Rectal smooth muscle tissue (tissue), 1 donor: Measurements from ENCODE around the gene MYPN.

Experiments
- H3K27ac ChIP-seq: one replicate; pipeline ENCODE4 v1.7.0; 2013; ENCODE audit warnings: low read depth, low read length, inconsistent platforms
- H3K27me3 ChIP-seq: one replicate; pipeline ENCODE4 v1.7.0; 2013; ENCODE audit warnings: low read length; ENCODE audit not compliant: control insufficient read depth, insufficient read depth
- H3K36me3 ChIP-seq: one replicate; pipeline ENCODE4 v1.7.0; 2013; ENCODE audit warnings: low read length; ENCODE audit not compliant: control insufficient read depth, insufficient read depth
- H3K4me1 ChIP-seq: one replicate; pipeline ENCODE4 v1.7.0; 2013; ENCODE audit warnings: low read length; ENCODE audit not compliant: control insufficient read depth, insufficient read depth
- H3K4me3 ChIP-seq: one replicate; pipeline ENCODE4 v1.7.0; 2013; ENCODE audit warnings: low read length
- H3K9ac ChIP-seq: one replicate; pipeline ENCODE4 v1.7.0; 2013; ENCODE audit warnings: low read length

Gene MYPN

GRCh38 chr10:68165643-68166042, 56.4 kb downstream of the MYPN start:
- Histone ChIP-seq H3K4me3 (no peak overlapping the region), H3K4me1 (no peaks in the 10 kb centered on the region), H3K9ac (no peak overlapping the region), H3K27me3 (no peaks in the 10 kb centered on the region), H3K27ac (no peak overlapping the region), H3K36me3 (no peaks in the 10 kb centered on the region)

- Histone ChIP-seq H3K4me3 (no peak overlapping the region), H3K4me1 (no peaks in the 10 kb centered on the region), H3K9ac (no peak overlapping the region), H3K36me3 (no peaks in the 10 kb centered on the region), H3K27me3 (no peaks in the 10 kb centered on the region), H3K27ac (no peak overlapping the region)
These were observed 57.7 kb downstream of the MYPN start for GRCh38 chr10:68166871-68167585.

- no peaks in the 10 kb centered on the region for H3K4me1 ChIP-seq
- no peaks in the 10 kb centered on the region for H3K36me3 ChIP-seq
- no peak overlapping the region for H3K4me3 ChIP-seq
- no peak overlapping the region for H3K9ac ChIP-seq
- no peak overlapping the region for H3K27ac ChIP-seq
- no peaks in the 10 kb centered on the region for H3K27me3 ChIP-seq
These were observed 58.4 kb downstream of the MYPN start for GRCh38 chr10:68167586-68168189.

GRCh38 chr10:68171539-68172080, 62.3 kb downstream of the MYPN start:
- Histone ChIP-seq H3K9ac (no peak overlapping the region), H3K36me3 (no peaks in the 10 kb centered on the region), H3K4me3 (no peak overlapping the region), H3K4me1 (no peaks in the 10 kb centered on the region), H3K27me3 (no peaks in the 10 kb centered on the region), H3K27ac (no peak overlapping the region)

- Histone ChIP-seq H3K36me3 (no peaks in the 10 kb centered on the region), H3K27me3 (no peaks in the 10 kb centered on the region), H3K4me1 (no peaks in the 10 kb centered on the region), H3K9ac (no peak overlapping the region), H3K4me3 (no peak overlapping the region), H3K27ac (no peak overlapping the region)
These were observed 63.0 kb downstream of the MYPN start for GRCh38 chr10:68172324-68172723.

- H3K4me3 ChIP-seq: no peak overlapping the region
- no peak overlapping the region for H3K9ac ChIP-seq
- no peaks in the 10 kb centered on the region for H3K27me3 ChIP-seq
- H3K36me3 ChIP-seq: no peaks in the 10 kb centered on the region
- no peak overlapping the region for H3K27ac ChIP-seq
- no peaks in the 10 kb centered on the region for H3K4me1 ChIP-seq
These were observed 66.7 kb downstream of the MYPN start for GRCh38 chr10:68175949-68176348.

GRCh38 chr10:68176797-68177196, 67.5 kb downstream of the MYPN start:
- Histone ChIP-seq H3K27ac (no peak overlapping the region), H3K4me1 (no peaks in the 10 kb centered on the region), H3K4me3 (no peak overlapping the region), H3K27me3 (no peaks in the 10 kb centered on the region), H3K36me3 (no peaks in the 10 kb centered on the region), H3K9ac (no peak overlapping the region)

- H3K27me3 ChIP-seq: no peaks in the 10 kb centered on the region
- H3K4me3 ChIP-seq: no peak overlapping the region
- no peaks in the 10 kb centered on the region for H3K4me1 ChIP-seq
- H3K9ac ChIP-seq: no peak overlapping the region
- H3K36me3 ChIP-seq: no peaks in the 10 kb centered on the region
- H3K27ac ChIP-seq: no peak overlapping the region
These were observed 69.3 kb downstream of the MYPN start for GRCh38 chr10:68178592-68178991.

- no peaks in the 10 kb centered on the region for H3K36me3 ChIP-seq
- H3K4me3 ChIP-seq: no peak overlapping the region
- no peak overlapping the region for H3K9ac ChIP-seq
- H3K27me3 ChIP-seq: no peaks in the 10 kb centered on the region
- no peak overlapping the region for H3K27ac ChIP-seq
- no peaks in the 10 kb centered on the region for H3K4me1 ChIP-seq
These were observed 69.7 kb downstream of the MYPN start for GRCh38 chr10:68179016-68179415.

GRCh38 chr10:68180490-68180889, 71.2 kb downstream of the MYPN start:
- Histone ChIP-seq H3K9ac (no peak overlapping the region), H3K27me3 (no peaks in the 10 kb centered on the region), H3K4me3 (no peak overlapping the region), H3K36me3 (no peaks in the 10 kb centered on the region), H3K4me1 (no peaks in the 10 kb centered on the region), H3K27ac (no peak overlapping the region)

- no peak overlapping the region for H3K27ac ChIP-seq
- H3K27me3 ChIP-seq: no peaks in the 10 kb centered on the region
- H3K4me1 ChIP-seq: no peaks in the 10 kb centered on the region
- H3K36me3 ChIP-seq: no peaks in the 10 kb centered on the region
- H3K4me3 ChIP-seq: no peak overlapping the region
- H3K9ac ChIP-seq: no peak overlapping the region
These were observed 75.3 kb downstream of the MYPN start for GRCh38 chr10:68184546-68184945.

GRCh38 chr10:68185085-68185484, 75.8 kb downstream of the MYPN start:
- H3K4me3 ChIP-seq: no peak overlapping the region
- no peaks in the 10 kb centered on the region for H3K27me3 ChIP-seq
- H3K27ac ChIP-seq: no peak overlapping the region
- H3K4me1 ChIP-seq: no peaks in the 10 kb centered on the region
- no peak overlapping the region for H3K9ac ChIP-seq
- H3K36me3 ChIP-seq: no peaks in the 10 kb centered on the region

GRCh38 chr10:68188835-68189234, 79.5 kb downstream of the MYPN start:
- no peaks in the 10 kb centered on the region for H3K27me3 ChIP-seq

More at GRCh38 chr10:68188835-68189234, 79.5 kb downstream of the MYPN start:
- Histone ChIP-seq H3K4me3 (no peak overlapping the region), H3K36me3 (no peaks in the 10 kb centered on the region), H3K4me1 (no peaks in the 10 kb centered on the region), H3K27ac (no peak overlapping the region), H3K9ac (no peak overlapping the region)
